H54 (cell line): ENCODE data around the gene RERE.
"Not testable (repeated sequence)": the region's sequence is repeated elsewhere in the genome, so short reads cannot be mapped to it uniquely, and the experiment has no call there.

Source experiments
- DNase-seq: peaks from one replicate; pipeline ENCODE4 v3.0.0; 2011; ENCODE audit warnings: low spot score, mixed read lengths; ENCODE audit not compliant: insufficient read length
- FAIRE-seq: peaks from 3 replicates; lab custom pipeline; 2011; peaks lifted over from hg19 to GRCh38; lab: Jason Lieb, UNC
- POLR2A ChIP-seq: IDR thresholded peaks from 2 replicates; pipeline ENCODE4 v1.6.1; 2011; ENCODE audit warnings: low read depth, mild to moderate bottlenecking, low read length

The RERE gene

DNA sequence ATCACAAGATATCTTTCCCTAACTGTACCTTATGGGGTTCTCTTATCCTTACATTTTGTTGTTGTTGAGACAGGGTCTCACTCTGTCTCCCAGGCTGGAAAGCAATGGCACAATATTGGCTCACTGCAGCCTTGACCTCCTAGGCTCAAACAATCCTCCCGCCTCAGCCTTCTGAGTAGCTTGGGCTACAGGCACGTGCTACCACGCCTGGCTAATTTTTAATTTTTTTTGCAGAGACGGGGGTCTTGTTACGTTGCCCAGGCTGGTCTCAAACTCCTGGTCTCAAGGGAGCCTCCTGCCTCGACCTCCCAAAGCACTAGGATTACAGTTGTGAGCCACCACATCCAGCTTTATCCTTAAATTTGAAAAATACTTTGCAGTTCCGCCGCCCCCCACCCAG is 10.4 kb downstream of the RERE start:
- TF ChIP-seq POLR2A: no peak
- DNase-seq (no peak), FAIRE-seq (no peak)

DNA sequence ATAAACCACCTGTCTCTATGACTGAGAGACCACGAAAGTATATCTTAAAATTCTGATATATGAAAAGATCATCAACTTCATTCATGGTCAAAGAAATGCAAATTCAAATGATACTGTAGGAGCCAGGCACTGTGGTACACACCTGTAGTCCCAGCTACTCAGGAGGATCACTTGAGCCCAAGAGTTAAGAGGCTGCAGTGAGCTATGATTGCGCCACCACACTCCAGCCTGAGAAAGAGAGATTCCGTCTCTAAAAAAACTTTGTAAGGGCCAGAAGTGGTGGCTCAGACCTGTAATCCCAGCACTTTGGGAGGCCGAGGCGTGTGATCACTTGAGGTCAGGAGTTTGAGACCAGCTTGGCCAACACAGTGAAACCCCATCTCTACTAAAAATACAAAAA is 17.0 kb downstream of the RERE start:
- no peak for FAIRE-seq
- no peak for DNase-seq
- TF ChIP-seq POLR2A: no peak

DNA sequence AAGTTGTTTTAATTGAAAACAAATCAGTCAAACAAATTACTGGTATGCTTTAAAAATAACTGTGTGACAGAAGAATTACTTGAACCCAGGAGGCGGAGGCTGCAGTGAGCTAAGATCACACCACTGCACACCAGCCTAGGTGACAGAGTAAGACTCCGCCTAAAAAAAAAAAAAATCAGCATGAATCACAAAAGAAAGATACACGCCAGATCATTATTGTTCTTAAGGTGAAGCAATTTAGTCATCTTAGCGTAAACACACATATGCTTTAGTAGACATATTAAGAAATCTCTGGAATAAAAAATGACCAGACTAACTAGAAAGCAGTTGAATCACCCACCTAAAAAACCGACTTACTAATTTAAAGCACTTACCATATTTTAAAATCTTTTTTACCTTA is 20.2 kb downstream of the RERE start:
- FAIRE-seq (no peak), DNase-seq (no peak)
- TF ChIP-seq POLR2A: no peak

DNA sequence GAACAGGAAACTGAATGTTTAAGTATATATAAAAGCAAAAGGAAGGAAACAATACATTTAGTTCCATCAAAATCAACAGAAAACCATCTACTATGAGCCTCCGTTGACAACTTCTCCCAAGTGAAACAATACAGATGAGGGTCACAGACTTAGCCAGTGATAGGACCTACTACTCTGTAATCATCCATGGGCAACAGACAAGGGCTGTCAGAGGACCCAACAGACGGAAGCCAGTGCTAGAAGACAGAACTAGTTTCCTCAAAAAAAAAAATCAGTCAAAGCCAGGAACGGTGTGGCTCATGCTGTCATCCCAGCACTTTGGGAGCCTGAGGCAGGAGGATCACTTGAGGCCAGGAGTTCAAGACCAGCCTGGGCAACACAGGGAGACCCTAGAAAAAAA is 20.6 kb downstream of the RERE start:
- TF ChIP-seq POLR2A: no peak
- DNase-seq: no peak
- FAIRE-seq: no peak

DNA sequence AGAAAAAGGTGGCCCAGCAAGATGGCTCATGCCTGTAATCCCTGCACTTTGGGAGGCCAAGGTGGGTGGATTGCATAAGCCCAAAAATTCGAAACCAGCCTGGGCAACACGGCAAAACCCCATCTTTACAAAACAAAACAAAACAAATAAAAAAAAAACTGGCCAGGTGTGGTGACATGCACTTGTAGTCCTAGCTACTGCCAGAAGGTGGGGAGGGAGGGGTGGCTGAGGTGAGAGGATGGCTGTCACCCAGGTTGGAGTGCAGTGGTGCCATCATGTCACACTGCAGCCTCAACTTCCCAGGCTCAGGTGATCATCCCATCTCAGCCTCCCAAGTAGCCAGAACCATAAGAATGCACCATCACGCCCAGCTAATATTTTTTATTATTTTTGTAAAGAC is 22.8 kb downstream of the RERE start:
- TF ChIP-seq POLR2A: no peak
- DNase-seq (no peak), FAIRE-seq (no peak)

DNA sequence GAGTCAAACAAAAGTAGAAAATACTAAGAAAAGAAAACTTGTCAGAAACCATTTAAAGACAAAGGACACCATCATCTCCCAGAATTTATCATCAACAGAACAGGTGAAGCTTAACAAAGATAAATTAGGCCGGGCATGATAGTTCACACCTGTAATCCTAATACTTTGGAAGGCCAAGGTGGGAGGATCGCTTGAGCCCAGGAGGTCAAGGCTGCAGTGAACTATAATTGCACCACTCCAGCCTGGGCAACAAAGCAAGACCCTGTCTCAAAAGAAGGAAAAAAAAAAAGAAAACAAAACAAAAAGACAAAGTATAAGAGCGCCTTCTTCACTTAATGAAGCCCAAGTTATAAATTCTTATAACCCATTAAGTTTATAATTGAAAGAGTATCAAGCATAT is 25.6 kb downstream of the RERE start:
- DNase-seq (no peak), FAIRE-seq (no peak)
- TF ChIP-seq POLR2A: no peak

DNA sequence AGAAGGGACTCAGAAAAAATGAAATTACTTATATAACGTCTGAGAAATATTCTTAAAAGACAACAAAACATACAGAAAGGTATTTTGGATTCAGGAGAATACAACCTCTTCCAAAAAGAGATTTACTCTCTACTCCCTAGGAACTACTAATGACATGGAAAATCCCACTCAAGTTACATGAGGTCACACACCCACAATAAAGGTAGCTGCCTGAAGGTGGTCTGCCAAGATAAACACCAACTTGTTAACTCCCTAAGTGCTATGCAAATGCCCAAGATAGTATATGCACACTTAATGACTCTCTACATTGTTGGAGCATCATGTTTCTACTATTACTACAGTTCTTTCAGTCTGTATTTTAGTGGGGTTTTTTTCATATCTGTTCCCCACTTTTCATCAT is 26.5 kb downstream of the RERE start:
- DNase-seq (no peak), FAIRE-seq (no peak)
- TF ChIP-seq POLR2A: no peak

DNA sequence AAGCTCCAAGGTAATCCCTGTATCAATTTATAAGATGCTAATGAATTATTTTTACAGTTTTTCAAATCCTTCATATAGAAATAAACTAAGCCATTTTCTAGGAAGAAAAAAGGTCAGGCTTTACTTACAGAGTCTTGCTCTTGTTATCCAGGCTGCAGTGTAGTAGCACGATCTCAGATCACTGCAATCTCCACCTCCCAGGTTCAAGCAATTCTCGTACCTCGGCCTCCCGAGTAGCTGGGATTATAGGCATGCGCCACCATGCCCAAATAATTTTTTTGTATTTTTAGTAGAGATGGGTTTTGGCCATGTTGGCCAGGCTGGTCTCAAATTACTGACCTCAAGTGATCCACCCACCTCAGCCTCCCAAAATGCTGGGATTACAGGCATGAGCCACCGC is 27.0 kb downstream of the RERE start:
- FAIRE-seq (no peak), DNase-seq (no peak)
- TF ChIP-seq POLR2A: no peak

DNA sequence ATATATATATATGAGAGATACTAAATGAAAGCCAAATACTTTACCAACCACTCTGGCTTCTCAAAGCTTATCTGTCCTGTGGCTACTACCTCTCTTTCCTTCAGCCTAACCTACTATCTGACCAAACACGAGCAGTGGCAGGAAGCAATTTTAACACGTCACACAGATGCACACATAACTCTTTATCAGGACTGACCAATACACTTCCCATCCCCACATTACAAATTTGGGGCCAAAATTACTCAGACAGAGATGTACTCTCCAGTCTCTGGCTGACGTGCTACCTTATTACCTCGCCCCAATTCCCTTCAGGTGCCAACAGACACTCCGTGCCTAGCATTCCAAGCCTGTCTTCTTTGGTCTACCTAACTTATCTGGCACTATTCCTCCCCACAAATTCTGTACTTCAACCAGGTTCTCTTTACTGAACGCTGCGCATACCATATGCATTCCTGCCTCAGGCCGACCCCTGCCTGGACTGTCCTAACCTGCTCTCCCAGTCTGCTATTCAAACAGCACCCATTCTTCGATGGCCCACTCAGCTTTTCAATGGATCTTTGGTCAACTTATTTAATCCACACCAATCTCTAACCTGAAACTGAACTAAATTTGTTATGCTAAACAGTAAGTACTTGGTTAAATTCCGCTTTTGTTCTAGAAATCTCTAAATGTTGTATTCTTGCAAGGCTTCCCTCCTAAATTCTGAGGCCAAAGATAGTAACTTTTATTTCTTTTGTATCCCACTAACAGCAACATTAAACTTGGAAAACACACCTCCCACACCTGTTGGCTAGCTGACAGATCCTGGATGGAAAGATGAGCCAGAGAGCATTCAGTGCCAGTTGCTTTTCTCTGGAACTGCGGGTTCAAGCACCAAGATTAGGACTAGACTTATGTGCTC is 27.9 kb downstream of the RERE start:
- FAIRE-seq (no peak), DNase-seq (no peak)
- no peak for TF ChIP-seq POLR2A

DNA sequence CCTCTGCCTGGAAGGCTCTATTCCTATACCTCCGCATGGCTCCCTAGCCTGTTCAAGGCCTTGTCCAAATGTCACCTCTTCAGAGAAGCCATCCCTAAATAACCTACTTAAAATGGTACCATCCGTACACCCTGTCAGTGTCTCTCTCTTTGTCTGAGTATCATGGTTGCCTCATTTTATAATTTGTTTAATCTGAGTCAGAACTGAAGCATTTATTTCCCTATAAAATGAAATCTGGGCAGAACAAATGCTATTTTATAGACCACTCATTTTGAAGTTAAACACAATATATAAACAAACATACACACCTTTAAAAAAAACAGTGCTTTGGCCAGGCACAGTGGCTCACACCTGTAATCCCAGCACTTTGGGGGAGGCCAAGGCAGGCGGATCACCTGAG is 30.2 kb downstream of the RERE start:
- FAIRE-seq: no peak
- no peak for TF ChIP-seq POLR2A
- DNase-seq: no peak

DNA sequence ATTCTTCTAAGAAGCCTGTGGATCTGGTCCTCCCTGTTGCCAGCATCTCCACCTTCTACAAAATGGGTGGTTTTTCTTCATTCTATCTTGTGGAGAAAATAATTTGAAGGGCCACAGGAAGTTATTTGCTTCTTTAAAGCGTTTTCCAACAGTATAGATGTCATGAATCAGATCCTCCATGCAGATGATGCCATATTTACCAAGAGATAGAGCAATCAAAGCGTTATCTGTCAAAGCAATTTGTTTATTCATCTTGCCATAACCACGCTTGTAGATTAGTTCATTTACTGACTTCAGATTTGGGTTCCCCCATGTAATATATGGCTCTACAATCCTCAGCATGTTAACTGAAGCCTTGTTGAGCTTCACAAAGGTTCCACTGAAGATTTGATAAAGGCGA is 31.2 kb downstream of the RERE start:
- FAIRE-seq, DNase-seq: not testable (repeated sequence)

DNA sequence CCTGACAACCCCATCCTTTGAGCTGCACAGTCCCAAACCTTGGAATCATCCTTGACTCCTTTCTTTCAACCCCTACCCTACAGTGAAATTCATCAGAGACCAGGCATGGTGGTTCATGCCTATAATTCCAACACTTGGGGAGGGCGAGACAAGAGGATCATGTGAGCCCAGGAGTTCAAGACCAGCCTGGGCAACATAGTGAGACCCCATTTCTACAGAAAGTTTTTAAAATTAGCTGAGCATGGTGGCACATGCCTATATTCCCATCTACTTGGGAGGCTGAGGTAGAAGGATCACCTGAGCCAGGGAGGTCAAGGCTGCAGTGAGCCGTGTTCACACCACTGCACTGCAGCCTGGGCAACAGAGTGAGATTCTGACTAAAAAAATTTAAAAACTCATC is 34.5 kb downstream of the RERE start:
- no peak for FAIRE-seq
- no peak for DNase-seq
- no peak for TF ChIP-seq POLR2A

DNA sequence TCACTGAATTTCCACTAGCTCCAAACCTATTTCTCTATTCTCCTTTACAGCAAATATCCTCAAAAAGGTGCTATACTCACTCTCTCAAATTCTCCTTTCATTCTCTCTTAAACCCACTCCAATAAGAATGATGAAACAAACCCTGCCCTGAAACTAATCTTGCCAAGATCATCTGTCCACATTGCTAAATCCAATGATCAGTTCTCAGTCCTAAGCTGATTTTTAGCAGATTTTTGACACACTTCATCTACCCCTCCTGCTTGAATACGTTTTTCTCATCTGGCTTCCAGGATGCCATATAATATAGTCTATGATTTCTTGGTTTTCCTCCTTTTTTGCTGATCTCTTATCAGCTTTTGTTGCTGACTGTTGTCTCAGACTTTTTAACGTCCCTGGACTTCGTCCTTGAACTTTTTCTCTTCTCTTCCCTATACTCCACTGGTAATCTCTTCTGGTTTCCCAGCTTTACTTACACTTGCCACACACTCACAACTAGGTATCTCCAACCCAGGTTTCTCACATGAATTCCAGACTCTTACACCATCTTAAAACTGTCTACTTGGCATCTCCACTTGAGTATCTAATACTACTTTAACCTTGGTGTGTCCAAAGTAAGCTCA is 35.3 kb downstream of the RERE start:
- no peak for TF ChIP-seq POLR2A
- no peak for FAIRE-seq

DNA sequence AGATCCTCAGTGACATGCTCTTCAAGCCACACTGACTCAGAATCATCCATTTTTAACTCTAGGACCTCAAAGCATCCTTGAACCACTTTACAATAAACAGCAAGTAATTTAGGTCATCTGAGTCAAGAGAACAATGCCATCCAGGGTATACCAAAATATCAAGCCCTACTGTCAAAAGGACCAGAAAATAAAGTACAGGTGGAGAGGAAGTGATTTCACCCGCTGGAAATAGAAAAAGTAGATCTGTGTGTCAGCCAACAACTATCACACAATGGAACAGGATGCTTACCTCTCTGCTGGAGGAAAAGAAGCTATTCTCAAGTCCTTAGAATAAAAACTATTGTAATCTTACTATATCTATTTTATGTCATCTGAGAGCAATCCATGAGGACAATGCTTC is 37.0 kb downstream of the RERE start:
- TF ChIP-seq POLR2A: no peak
- FAIRE-seq (no peak), DNase-seq (no peak)

More for the DNA sequence above, 35.3 kb downstream of the RERE start:
- DNase-seq: no peak

DNA sequence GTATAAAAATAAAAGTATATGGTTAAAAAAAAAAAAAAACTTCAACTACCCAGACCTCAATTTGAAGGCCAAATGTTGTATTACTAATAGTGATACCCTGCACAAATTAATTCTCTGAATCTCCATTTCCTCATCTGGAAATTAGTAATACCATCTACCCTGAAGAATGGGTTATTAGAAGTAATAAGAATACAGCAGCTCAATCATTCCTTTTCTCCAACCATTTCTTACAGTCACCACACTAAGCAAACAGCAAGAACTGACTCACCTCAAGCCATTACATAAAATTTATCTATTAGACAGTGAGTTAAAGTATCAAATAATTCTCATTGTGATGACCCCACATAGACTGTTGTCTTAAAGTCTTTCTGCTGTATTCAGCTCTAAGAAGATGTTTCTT is 39.6 kb downstream of the RERE start:
- TF ChIP-seq POLR2A: no peak
- DNase-seq (no peak), FAIRE-seq (no peak)
